ENCODE results near the gene SERPINE2.

The SERPINE2 gene

GRCh38 chr2:224062481-224063297 is 23.6 kb upstream of the SERPINE2 start:
- H3K9ac ChIP-seq (ENCODE audit: low read depth, low read length) = no peak overlapping the region
- peaks cover 4% of the 10 kb centered on the region; the same call in 1 of the 2 replicates for H3K4me1 ChIP-seq (ENCODE audit: insufficient read depth, low read length)
- no peaks in the 10 kb centered on the region for H3K36me3 ChIP-seq (ENCODE audit: insufficient read depth, low read length)
- no peaks in the 10 kb centered on the region for H3K9me3 ChIP-seq (ENCODE audit: control insufficient read depth, insufficient read depth, low read length)

- H3K4me1 ChIP-seq (ENCODE audit: insufficient read depth, low read length) = peaks cover 4% of the 10 kb centered on the region; the same call in 1 of the 2 replicates
- no peaks in the 10 kb centered on the region for H3K9me3 ChIP-seq (ENCODE audit: control insufficient read depth, insufficient read depth, low read length)
- no peak overlapping the region for H3K9ac ChIP-seq (ENCODE audit: low read depth, low read length)
- H3K36me3 ChIP-seq (ENCODE audit: insufficient read depth, low read length) = no peaks in the 10 kb centered on the region
Observed at GRCh38 chr2:224060783-224061482, 21.8 kb upstream of the SERPINE2 start.

DNA sequence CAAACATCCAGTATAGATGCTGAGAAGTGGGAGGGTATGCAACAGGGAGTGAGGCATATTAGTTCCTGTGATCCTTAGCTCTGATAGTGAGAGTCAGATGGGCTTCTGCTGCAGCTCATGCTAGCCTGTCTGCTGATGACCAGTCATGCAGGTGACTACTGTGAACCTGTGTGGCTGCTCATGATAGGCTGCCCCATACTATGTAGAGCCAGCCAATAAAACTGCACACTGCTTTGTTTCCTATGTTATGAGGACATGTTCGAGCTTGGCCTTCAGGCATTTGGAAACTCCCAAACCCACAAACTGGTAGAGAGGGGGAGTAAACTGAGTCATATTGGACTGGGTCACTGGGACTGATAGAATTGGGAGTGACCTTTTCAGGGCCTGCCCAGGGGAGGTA is 20.1 kb upstream of the SERPINE2 start:
- Histone ChIP-seq H3K9me3 (ENCODE audit: control insufficient read depth, insufficient read depth, low read length) (no peaks in the 10 kb centered on the region), H3K9ac (ENCODE audit: low read depth, low read length) (no peak overlapping the region), H3K36me3 (ENCODE audit: insufficient read depth, low read length) (no peaks in the 10 kb centered on the region), H3K4me1 (ENCODE audit: insufficient read depth, low read length) (peaks cover 4% of the 10 kb centered on the region; the same call in 1 of the 2 replicates)

DNA sequence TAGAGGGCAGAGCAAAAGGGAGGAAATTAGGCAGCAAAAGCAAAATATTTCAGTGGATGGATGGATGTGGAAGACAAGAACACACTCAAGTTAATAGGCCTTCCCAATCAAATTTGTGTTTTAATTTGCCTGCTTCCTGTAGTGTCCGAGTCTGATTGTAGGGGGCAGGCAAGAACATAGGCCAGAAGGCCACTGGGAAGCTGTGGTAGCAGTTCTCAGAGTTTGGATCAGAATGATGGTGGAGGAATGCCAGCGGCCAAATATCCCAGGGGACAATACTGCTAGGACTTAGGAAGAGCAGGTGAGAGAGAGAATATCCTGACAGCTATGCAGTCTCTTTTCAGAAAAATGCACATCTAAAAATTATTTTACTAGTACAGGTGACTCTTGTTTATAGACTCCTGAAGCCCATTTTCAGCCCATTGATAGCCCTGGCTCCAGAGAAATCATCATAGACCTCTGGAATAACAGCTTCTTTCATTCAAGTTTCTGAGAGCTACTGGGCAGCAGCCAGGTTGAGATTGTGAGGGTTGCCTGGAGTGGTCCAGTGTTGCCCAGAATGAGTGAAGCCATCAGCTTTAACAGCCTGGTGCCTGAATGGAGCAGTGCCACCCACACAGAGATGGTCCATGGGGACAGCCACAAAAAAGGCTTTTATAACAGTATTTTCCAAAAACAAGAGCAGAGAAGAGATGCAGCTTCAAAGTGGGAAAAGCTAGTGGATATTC is 19.1 kb upstream of the SERPINE2 start:
- Histone ChIP-seq H3K36me3 (ENCODE audit: insufficient read depth, low read length) (no peaks in the 10 kb centered on the region), H3K9me3 (ENCODE audit: control insufficient read depth, insufficient read depth, low read length) (no peaks in the 10 kb centered on the region), H3K4me1 (ENCODE audit: insufficient read depth, low read length) (peaks cover 4% of the 10 kb centered on the region; the same call in 1 of the 2 replicates), H3K9ac (ENCODE audit: low read depth, low read length) (no peak overlapping the region)

- Histone ChIP-seq H3K9me3 (ENCODE audit: control insufficient read depth, insufficient read depth, low read length) (no peaks in the 10 kb centered on the region), H3K9ac (ENCODE audit: low read depth, low read length) (no peak overlapping the region), H3K36me3 (ENCODE audit: insufficient read depth, low read length) (no peaks in the 10 kb centered on the region), H3K4me1 (ENCODE audit: insufficient read depth, low read length) (no peaks in the 10 kb centered on the region)
Observed at GRCh38 chr2:224056889-224057288, 17.8 kb upstream of the SERPINE2 start.

- H3K4me1 ChIP-seq (ENCODE audit: insufficient read depth, low read length) = no peaks in the 10 kb centered on the region
- no peaks in the 10 kb centered on the region for H3K9me3 ChIP-seq (ENCODE audit: control insufficient read depth, insufficient read depth, low read length)
- H3K36me3 ChIP-seq (ENCODE audit: insufficient read depth, low read length) = no peaks in the 10 kb centered on the region
- no peak overlapping the region for H3K9ac ChIP-seq (ENCODE audit: low read depth, low read length)
Observed at GRCh38 chr2:224055101-224055500, 16.0 kb upstream of the SERPINE2 start.

DNA sequence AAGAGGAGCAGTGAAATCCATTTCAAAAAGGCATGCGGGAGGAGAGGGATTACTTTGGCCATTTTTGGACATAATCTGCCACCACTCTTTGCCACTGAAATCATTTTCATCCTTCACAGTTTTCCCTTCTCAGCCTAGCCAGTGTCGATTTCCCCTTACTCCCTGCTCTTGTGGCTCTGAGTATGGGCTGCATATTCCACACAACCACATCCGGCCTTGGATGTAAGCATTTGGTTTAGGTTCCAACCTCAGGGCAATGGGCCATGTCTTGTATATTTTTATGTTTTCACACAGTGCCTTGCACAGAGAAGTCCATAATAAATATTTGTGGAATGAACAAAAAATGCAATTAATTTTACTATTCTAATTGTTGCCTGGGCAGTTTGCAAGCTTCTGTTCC is 7.7 kb upstream of the SERPINE2 start:
- no peaks in the 10 kb centered on the region for H3K9me3 ChIP-seq (ENCODE audit: control insufficient read depth, insufficient read depth, low read length)
- no peaks in the 10 kb centered on the region for H3K36me3 ChIP-seq (ENCODE audit: insufficient read depth, low read length)
- H3K4me1 ChIP-seq (ENCODE audit: insufficient read depth, low read length) = no peaks in the 10 kb centered on the region
- no peak overlapping the region for H3K9ac ChIP-seq (ENCODE audit: low read depth, low read length)

DNA sequence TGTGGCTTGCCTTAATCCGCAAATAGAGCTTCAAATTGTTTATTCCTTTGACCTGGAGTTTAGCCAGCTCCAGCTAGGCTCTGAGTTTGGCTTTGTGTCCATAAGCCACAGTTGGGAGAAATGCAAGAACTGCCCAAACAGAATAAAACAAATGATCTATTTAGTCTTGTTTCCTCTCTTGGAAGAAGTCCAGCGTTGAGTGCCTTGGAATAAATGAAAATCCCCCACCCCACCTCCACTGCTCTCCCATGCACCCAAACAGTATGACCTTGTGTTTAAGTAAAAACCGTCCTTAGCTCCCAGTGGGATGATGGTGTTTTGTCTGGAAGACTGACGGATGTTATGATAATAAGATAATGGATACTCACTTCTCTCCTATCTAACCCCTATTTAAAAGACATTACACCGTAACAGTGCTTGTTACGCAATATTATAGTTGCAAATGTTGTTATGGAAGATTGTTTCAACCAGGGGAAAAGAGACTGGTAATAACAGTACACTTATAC is 3.2 kb upstream of the SERPINE2 start:
- peaks cover 10% of the 10 kb centered on the region; the same call in 1 of the 2 replicates for H3K4me1 ChIP-seq (ENCODE audit: insufficient read depth, low read length)

DNA sequence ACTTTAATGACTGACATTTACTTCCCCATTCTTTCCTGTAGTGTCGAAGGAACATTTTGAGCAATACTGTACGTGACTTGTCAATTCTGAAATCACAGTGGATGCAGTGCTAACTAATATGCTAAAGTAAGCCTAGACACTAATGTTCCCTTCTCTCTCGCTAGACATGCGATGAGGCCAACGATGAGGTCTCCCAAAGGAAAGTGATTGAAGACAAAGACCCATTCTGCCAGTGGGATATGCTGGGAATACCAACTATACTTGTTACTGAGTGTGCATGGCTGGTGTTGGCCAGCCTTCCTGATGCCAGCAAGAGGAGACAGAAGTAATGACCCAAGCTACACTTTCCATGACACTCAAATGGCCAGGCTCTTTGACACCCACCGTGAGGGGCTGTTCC is 2.5 kb upstream of the SERPINE2 start:
- no peaks in the 10 kb centered on the region for H3K9me3 ChIP-seq (ENCODE audit: control insufficient read depth, insufficient read depth, low read length)
- peaks cover 13% of the 10 kb centered on the region; the same call in 1 of the 2 replicates for H3K4me1 ChIP-seq (ENCODE audit: insufficient read depth, low read length)
- no peak overlapping the region for H3K9ac ChIP-seq (ENCODE audit: low read depth, low read length)
- H3K36me3 ChIP-seq (ENCODE audit: insufficient read depth, low read length) = no peaks in the 10 kb centered on the region

More for the DNA sequence above, 3.2 kb upstream of the SERPINE2 start:
- Histone ChIP-seq H3K9me3 (ENCODE audit: control insufficient read depth, insufficient read depth, low read length) (no peaks in the 10 kb centered on the region), H3K36me3 (ENCODE audit: insufficient read depth, low read length) (no peaks in the 10 kb centered on the region), H3K9ac (ENCODE audit: low read depth, low read length) (no peak overlapping the region)

GRCh38 chr2:224040753-224041152 is 1.7 kb upstream of the SERPINE2 start:
- H3K9ac ChIP-seq (ENCODE audit: low read depth, low read length) = no peak overlapping the region
- H3K36me3 ChIP-seq (ENCODE audit: insufficient read depth, low read length) = no peaks in the 10 kb centered on the region; the same call in 1 of the 2 replicates
- peaks cover 13% of the 10 kb centered on the region; the same call in 1 of the 2 replicates for H3K4me1 ChIP-seq (ENCODE audit: insufficient read depth, low read length)
- H3K9me3 ChIP-seq (ENCODE audit: control insufficient read depth, insufficient read depth, low read length) = no peaks in the 10 kb centered on the region

GRCh38 chr2:224039770-224040440 is 819 bp upstream of the SERPINE2 start:
- H3K9ac ChIP-seq (ENCODE audit: low read depth, low read length) = peak overlapping the region; percentile 77
- H3K36me3 ChIP-seq (ENCODE audit: insufficient read depth, low read length) = no peaks in the 10 kb centered on the region; the same call in 1 of the 2 replicates
- peaks cover 13% of the 10 kb centered on the region; the same call in 1 of the 2 replicates for H3K4me1 ChIP-seq (ENCODE audit: insufficient read depth, low read length)
- H3K9me3 ChIP-seq (ENCODE audit: control insufficient read depth, insufficient read depth, low read length) = no peaks in the 10 kb centered on the region

DNA sequence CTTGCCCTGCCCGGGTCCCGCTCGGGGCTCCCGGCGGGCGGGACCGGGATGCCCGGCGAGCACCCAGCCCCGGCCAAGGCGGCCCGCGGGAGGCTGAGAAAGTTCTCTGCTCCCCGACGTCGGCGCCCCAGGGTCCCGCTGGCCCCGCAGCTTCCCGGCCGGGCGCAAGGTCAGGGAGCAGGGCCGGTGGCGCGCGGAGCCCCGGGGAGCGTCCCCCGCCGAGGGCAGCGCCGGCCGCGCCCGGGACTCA is 331 bp downstream of the SERPINE2 start:
- Histone ChIP-seq H3K36me3 (ENCODE audit: insufficient read depth, low read length) (no peaks in the 10 kb centered on the region; the same call in 1 of the 2 replicates), H3K4me1 (ENCODE audit: insufficient read depth, low read length) (peaks cover 13% of the 10 kb centered on the region; the same call in 1 of the 2 replicates), H3K9me3 (ENCODE audit: control insufficient read depth, insufficient read depth, low read length) (no peaks in the 10 kb centered on the region), H3K9ac (ENCODE audit: low read depth, low read length) (peak overlapping the region; percentile 71)

DNA sequence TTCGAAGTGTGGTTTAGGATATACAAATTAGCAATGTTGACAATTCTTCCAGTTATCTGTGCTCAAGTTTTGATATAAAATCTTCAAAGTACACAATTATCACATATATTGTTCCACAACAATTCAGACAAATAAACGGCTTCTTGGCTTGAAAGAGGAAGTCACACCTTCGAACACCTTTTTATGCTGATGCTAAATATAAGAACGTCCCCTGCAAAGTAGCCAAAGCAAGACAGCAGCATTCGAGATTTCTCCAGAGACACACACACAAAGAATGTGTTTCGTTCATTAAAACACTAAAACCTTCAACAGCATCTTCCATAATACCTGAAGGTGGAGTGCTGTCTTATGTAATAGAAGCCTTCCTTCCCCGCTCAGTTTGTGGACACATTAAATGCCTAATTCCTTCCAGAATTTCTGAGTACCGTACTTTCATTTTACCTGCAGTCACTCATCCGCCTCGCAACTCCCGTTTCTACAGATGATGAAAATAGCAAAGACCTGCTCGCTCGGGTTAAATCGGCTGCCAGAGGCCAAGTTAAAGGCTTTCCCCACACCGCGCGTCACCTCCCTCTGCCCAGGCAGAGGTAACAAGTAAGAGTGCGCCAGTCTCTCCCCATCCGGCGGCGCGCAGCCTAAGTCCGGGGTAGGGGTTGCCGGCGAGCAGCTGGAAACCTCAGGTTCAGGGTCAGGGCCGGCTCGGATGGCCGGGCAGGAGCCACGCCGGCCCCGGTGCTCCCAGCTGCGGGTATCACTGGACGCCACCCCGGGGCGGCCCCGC is 847 bp downstream of the SERPINE2 start:
- H3K9ac ChIP-seq (ENCODE audit: low read depth, low read length) = peak overlapping the region; percentile 71
- H3K9me3 ChIP-seq (ENCODE audit: control insufficient read depth, insufficient read depth, low read length) = no peaks in the 10 kb centered on the region

More for the DNA sequence above, 847 bp downstream of the SERPINE2 start:
- Histone ChIP-seq H3K4me1 (ENCODE audit: insufficient read depth, low read length) (peaks cover 13% of the 10 kb centered on the region; the same call in 1 of the 2 replicates), H3K36me3 (ENCODE audit: insufficient read depth, low read length) (no peaks in the 10 kb centered on the region; the same call in 1 of the 2 replicates)

All from ES-I3 (cell line).